GM23248 (cell line): Measurements from ENCODE around the gene SETBP1.

Experiments used
- EZH2 ChIP-seq: fragments of 200-600 bp; sonication (generic); IDR thresholded peaks from 2 replicates; pipeline ENCODE4 v1.6.1; 2018; ENCODE audit warnings: antibody characterized with exemption, mild to moderate bottlenecking; ENCODE audit not compliant: insufficient read depth, poor library complexity, severe bottlenecking
- EZH2phosphoT487 ChIP-seq: fragments of 200-600 bp; sonication (generic); IDR thresholded peaks from 2 replicates; pipeline ENCODE4 v1.6.1; 2018; ENCODE audit warnings: antibody characterized with exemption, moderate library complexity, mild to moderate bottlenecking, low read depth; ENCODE audit not compliant: insufficient read depth

DNA sequence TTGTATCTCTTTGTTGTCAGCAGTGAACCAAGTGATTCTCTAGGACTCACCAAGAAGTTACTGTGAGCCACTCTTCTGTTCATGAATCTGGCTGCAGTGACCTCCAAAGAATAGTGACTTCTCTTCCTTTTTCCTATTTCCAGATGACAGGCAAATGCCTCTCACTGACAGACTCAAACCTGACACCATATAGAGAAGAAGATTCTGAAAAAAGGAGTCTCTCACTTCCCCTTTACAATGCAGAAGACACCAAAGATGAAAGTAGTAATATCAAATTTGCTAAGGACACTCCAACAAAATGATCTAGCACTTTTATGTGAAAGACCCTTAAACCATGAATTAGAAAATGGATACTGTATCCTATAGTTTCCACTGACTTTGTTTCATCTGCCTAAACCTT, 44.4 kb upstream of the SETBP1 start:
- TF ChIP-seq EZH2phosphoT487 (no peak), EZH2 (no peak)
